ENCODE results near the gene CDH26.

Gene CDH26

GRCh38 chr20:59985864-59986263, 27.6 kb downstream of the CDH26 start:
- DNase-seq (ENCODE audit: low spot score), result no peak

GRCh38 chr20:59987135-59987534, 28.9 kb downstream of the CDH26 start:
- no peak for DNase-seq (ENCODE audit: low spot score)

- no peak for DNase-seq (ENCODE audit: low spot score)
Observed at GRCh38 chr20:59988141-59988540, 29.9 kb downstream of the CDH26 start.

GRCh38 chr20:59992526-59993084, 34.4 kb downstream of the CDH26 start:
- DNase-seq (ENCODE audit: low spot score), result no peak

GRCh38 chr20:59993736-59994430, 35.7 kb downstream of the CDH26 start:
- no peak for DNase-seq (ENCODE audit: low spot score)

GRCh38 chr20:59994697-59995122, 36.5 kb downstream of the CDH26 start:
- no peak for DNase-seq (ENCODE audit: low spot score)

GRCh38 chr20:59996108-59996507, 37.9 kb downstream of the CDH26 start:
- DNase-seq (ENCODE audit: low spot score), result no peak

- DNase-seq (ENCODE audit: low spot score), result no peak
Observed at GRCh38 chr20:59997896-59998295, 39.7 kb downstream of the CDH26 start.

GRCh38 chr20:59999502-59999901, 41.3 kb downstream of the CDH26 start:
- DNase-seq (ENCODE audit: low spot score), result no peak

GRCh38 chr20:60000271-60001042, 42.2 kb downstream of the CDH26 start:
- no peak for DNase-seq (ENCODE audit: low spot score)

GRCh38 chr20:60001108-60001507, 42.9 kb downstream of the CDH26 start:
- DNase-seq (ENCODE audit: low spot score), result no peak

- no peak for DNase-seq (ENCODE audit: low spot score)
Observed at GRCh38 chr20:60003776-60004175, 45.6 kb downstream of the CDH26 start.

GRCh38 chr20:60006261-60006660, 48.0 kb downstream of the CDH26 start:
- DNase-seq (ENCODE audit: low spot score), result no peak

GRCh38 chr20:60007464-60007863, 49.2 kb downstream of the CDH26 start:
- no peak for DNase-seq (ENCODE audit: low spot score)

- DNase-seq (ENCODE audit: low spot score), result no peak
Observed at GRCh38 chr20:60008130-60008808, 50.0 kb downstream of the CDH26 start.

- DNase-seq (ENCODE audit: low spot score), result no peak
Observed at GRCh38 chr20:60009318-60009717, 51.1 kb downstream of the CDH26 start.

- DNase-seq (ENCODE audit: low spot score), result no peak
Observed at GRCh38 chr20:60009826-60010616, 51.8 kb downstream of the CDH26 start.

- DNase-seq (ENCODE audit: low spot score), result no peak
Observed at GRCh38 chr20:60010689-60011458, 52.7 kb downstream of the CDH26 start.

- DNase-seq (ENCODE audit: low spot score), result peak; percentile 75
Observed at GRCh38 chr20:60011512-60012507, 53.6 kb downstream of the CDH26 start.
